CD4-positive, alpha-beta T cell treated with Interferon alpha-2 for 1 hour (primary cell): ENCODE results near the gene RPL38.
"Not testable (repeated sequence)": the region's sequence is repeated elsewhere in the genome, so short reads cannot be mapped to it uniquely, and the experiment has no call there.

Experiments used
- DNase-seq, 2 donors: peaks; one replicate each; pipeline ENCODE4 v3.0.0-alpha.2; 2020 to 2022

The RPL38 gene

DNA sequence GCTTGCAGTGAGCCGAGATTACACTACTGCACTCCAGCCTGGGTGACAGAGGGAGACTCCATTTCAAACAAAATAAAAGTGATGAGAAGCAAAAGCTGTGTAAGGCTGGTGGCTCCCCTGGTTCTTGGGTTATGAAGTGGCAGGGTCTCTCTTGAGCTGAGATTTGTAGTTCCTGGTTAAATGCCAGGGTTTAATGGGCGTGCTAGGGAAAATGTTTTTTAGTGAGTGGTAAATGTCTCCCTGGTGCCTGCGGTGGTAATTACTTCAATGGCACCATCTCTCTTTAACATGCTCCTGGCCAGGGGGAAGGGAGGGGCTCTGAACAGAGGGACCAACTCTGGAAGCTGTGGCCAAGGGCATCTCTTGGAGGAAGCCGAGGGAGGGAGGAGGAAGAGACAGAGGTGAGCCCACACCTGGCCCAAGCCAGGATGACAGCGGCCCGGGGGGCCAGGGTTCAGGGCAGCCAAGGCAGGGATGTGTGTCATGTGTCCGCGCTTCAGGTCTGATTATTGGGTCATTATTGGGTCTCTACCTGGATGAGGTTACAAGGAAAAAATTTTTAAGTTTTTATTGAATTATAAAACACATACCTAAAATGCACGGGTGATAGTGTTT is 17.8 kb upstream of the RPL38 start:
- no peak for DNase-seq

DNA sequence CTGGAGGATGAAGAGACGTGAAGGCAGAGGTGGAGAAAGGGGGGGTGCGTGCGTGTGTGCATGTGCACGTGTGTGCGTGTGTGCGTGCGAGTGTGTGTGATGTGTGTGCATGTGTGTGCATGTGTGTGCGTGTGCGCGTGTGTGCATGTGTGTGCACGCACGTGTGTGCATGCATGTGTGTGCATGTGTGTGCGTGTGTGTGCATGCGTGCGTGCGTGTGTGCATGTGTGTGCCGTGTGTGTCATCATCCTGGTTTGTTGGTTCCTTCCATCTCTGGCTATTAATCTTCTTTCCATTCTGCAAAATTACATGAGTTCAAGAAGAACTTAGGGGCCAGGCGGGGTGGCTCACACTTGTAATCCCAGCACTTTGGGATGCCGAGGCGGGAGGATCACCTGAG is 17.0 kb upstream of the RPL38 start:
- no peak for DNase-seq

DNA sequence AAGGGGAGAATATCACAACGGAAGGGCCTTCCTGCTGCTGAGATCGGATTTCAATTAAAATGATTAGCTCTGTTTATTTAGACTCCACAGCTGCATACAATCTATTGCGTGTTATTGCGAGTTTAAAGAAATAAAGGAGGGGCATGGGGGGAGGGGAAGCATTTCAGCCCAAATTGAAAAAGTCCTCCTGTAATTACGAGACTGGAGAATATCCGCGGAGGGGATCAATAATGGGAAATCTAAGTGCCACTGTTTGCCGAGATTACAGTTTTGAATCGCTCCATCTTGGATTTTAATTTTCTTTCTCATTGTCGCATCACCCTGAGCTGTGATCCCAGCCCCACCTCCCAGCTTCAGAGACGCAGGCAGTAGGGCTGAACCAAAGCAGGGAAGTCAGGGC is 15.7 kb upstream of the RPL38 start:
- no peak for DNase-seq

DNA sequence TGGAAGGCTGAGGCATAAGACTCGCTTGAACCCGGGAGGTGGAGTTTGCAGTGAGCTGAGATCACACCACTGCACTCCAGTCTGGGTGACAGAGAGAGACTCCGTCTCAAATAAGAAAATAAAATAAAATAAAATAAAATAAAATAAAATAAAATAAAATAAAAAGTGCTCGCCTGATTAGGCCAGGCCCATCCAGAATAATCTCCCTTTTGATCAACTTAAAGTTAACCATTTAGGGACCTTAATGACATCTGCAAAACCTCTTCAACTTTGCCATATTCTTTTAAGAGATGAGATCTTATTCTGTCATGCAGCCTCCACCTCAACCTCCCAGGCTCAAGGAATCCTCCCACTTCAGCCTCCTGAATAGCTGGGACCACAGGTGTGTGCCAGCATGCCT is 14.8 kb upstream of the RPL38 start:
- DNase-seq, result not testable (repeated sequence)

DNA sequence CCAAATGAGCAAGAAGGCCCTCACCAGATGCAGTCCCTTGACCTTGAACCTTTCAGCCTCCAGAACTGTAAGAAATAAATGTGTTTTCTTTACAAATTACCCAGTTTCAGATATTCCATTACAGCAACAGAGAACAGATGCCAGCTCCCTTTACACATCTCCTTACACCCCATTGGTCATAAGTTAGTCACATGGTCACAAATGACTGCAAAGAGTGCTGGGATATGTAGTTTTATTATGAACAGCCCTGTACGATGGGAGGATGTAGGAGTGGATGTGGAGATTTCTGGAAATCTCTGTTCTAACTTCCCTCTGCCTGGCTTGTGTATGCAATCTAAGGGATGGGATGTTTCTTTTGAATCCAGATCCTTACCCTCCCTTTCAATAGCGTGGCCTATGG is 13.3 kb upstream of the RPL38 start:
- peak in 1 of 2 donors; percentile 50 for DNase-seq

DNA sequence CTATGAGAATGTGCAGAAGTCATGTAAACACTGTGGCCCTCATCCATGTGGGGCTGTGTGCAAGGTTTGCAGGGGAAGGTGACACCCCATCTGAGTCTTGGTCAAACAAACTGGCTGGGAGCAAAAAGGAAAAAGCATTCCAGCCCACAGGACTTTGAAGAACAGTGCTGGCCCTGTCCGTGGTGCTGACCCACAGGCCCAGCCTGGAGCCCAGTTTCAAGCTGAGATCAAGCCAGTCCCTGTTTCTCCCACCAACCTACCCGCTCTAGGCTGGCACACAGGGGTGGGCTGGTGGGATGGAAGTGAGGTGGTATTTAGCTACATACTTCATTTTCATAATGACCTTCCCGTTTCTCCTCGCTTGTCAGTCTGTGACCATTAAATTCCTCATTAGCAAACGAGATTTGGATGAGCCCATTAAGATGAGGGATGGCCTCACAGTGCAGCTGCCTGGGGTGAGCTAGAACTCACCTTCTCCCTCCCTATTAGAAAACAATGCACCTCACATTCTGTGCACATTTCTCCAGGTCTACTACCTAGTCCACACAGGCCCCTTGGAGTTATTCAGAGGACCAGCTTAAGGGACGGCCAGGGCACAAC is 12.6 kb upstream of the RPL38 start:
- DNase-seq, result no peak

DNA sequence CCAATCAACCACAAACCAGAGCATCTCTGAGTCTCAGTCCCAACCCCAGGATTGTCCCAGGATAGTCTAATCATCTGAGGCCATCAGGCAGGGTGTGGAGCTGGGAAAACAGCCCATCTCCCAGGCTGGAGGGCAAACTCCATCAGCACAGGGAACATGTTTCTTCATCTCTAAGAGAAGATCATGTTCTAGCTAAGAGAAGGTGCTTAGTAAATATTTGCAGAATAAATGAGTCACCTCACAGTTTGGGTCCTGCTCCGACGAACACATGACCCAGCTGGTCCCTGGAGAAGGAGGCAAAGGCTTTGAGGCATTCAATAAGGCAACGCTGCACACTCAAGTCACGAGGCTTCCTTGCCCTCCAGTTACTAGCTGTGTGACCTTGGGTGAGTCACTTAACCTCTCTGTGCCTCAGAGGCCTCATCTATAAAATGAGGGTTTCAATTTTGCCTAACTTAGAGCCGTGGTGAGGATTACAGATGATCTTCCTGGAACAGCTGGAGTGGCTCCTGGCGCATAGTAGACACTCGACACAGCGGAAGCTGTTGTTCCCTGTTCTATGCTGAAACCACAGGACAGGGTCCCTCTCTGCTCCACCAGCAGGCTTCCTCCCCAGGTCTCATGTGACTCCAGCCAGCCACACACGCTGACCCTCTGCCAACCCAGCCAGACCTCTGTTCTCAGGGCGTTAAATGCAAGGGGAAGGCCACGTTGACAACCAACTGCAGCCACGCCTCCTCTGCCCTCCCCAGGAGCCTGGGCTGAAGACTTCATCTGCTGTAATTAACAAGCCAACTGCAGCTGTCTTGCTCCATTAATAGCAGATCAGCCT is 10.3 kb upstream of the RPL38 start:
- DNase-seq, result peak in 1 of 2 donors; percentile 55

GRCh38 chr17:74194682-74195081 is 8.8 kb upstream of the RPL38 start:
- DNase-seq, result no peak

- DNase-seq, result no peak
Observed at GRCh38 chr17:74196541-74197317, 6.7 kb upstream of the RPL38 start.

DNA sequence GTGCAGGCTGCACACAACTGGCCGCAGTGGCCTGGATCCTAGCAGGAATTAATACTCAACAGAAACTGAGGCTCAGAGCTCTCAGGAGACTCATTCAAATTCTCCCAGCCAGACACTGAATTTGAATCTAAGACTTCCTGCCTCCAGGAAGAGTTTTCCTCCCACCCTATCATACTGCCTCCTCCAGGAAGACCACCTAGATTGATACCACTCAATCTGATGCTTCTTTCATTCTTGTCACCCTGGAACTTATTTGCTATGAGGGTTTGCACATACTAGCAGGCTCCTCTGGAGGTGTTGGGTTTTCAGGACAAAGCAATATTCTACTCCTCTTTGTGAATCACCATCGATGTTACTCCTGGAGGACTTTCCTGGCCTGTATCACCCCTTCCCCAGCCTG is 5.7 kb upstream of the RPL38 start:
- no peak for DNase-seq

- DNase-seq, result no peak
Observed at GRCh38 chr17:74198694-74199093, 4.8 kb upstream of the RPL38 start.

GRCh38 chr17:74199306-74200092 is 4.0 kb upstream of the RPL38 start:
- peak; percentile 49 to 71 for DNase-seq

DNA sequence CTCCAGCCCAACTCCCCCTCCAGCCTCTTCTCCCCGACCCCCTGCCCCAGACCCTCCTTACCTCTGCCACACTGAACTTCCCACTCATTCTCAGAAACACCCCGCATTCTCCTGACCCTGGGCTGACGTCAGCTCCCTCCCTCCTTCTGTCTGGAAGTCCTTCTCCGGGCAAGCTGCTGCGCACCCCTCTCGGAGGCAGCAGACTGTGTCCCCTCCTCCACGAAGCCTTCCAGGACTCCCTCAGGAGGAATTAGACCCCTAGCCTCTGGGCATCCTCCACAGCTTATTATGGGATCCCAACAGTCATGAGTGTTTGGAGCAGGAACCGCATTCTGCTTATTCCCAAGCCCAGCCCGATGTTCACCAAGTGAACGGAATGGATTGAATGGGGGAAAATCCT is 3.4 kb upstream of the RPL38 start:
- DNase-seq, result no peak

GRCh38 chr17:74201250-74201649 is 2.2 kb upstream of the RPL38 start:
- DNase-seq, result no peak

DNA sequence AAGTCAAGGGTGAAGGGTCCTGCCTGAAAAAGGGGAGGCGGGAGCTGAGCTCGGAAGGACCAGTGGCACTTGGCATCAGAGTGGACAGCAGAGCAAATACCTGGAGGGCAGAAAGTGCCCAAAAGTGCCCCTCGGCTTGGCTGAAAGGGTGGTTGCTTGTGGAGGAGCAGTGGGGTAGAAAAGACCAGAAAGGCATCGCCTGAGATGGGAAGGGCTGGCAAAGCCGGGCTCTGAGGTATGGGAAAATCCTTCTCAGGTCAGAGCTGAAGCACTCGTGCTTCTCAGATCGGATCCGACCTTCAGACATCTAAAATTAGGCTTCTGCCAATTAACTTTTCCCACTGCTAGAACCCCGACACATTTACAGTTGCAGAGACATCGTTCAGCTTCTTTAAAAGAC is 1.5 kb upstream of the RPL38 start:
- DNase-seq, result no peak

DNA sequence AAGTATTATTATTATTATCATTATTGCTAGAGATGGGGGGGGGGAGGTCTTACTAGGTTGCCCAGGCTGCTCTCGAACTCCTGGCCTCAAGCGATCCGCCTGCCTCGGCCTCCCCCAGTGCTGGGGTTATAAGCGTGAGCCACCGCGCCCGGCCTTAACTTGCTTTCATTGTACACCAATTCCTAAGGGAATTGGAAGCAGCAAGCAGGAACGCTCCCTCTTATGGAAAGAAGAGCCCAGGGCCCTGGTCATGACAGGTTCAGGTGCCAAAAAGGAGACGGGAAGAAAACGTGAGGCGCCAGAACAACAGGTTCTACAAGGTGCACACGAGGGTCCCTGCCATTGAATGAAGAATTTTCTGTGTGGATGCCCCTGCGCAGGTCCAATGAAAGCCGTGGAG is 540 bp upstream of the RPL38 start:
- DNase-seq, result no peak

DNA sequence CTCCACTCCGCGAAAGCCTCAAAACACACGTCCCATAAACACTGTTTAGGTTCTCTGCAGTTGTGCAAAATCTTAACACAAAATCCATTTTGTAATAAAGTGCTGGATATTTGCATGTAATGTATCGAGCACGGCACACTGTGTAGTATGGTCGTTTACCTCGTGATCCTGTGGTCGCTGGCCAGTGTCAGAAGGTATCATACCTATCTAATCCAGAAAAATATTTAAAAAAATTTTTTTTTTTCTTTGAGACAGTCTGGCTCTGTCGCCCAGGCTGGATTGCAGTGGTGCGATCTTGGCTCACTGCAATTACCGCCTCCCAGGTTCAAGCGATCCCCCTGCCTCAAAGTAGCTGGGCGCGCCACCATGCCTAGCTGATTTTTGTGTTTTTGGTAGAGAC is 996 bp downstream of the RPL38 start:
- no peak for DNase-seq

- DNase-seq, result no peak
Observed at GRCh38 chr17:74205274-74205673, 1.8 kb downstream of the RPL38 start.

- DNase-seq, result no peak
Observed at GRCh38 chr17:74206332-74206818, 2.9 kb downstream of the RPL38 start.

DNA sequence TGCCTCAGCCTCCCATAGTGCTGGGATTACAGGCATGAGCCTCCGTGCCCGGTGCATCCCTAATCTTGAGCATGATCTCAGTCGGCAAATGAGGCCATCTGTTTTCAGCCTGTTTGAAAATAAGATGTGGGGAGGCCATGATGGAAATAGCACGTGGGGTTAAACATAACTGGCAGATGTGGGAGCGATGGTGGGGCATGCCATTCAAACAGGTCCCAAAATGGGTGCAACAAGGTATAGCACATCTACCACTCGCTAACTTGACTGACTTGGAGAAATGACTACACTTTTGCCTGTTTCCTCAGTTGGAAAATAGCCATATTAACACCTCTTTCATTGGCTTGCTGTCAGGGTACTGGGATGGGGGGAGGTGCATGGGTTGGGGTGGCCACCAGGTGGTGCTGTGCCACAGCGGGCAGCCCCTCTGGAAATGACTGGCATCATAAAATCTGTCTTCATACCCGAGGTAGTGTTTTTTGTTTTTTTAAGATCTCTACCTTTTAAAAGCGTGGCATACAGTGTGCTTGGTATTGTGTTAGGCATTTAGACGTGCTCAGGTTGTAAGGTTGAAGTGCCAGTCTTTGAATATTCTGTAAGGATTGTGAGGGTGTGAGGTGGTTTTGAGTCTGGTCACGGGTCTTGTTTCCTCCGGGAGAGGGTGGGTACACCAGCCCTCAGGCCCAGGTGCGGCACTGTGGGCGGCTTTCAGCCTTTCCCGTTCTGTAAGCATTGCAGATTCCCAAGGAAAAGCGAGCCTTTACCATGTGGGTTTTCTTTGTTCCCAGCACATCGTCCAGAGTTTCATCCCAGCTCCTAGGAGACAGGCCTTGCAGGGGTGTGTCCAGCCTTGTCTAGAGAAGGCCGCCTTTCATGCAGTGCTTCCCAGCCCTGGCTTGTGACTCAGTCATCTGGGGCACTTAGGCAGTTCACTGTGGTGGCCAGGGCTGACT is 7.0 kb downstream of the RPL38 start:
- peak; percentile 78 to 87 for DNase-seq
